AG08396 (cell line): ENCODE measurements around the gene AVPR1B.

ENCODE experiments used
- DNase-seq: peaks from one replicate; pipeline ENCODE4 v3.0.0; 2012; ENCODE audit warnings: low spot score, mixed read lengths

Gene AVPR1B

DNA sequence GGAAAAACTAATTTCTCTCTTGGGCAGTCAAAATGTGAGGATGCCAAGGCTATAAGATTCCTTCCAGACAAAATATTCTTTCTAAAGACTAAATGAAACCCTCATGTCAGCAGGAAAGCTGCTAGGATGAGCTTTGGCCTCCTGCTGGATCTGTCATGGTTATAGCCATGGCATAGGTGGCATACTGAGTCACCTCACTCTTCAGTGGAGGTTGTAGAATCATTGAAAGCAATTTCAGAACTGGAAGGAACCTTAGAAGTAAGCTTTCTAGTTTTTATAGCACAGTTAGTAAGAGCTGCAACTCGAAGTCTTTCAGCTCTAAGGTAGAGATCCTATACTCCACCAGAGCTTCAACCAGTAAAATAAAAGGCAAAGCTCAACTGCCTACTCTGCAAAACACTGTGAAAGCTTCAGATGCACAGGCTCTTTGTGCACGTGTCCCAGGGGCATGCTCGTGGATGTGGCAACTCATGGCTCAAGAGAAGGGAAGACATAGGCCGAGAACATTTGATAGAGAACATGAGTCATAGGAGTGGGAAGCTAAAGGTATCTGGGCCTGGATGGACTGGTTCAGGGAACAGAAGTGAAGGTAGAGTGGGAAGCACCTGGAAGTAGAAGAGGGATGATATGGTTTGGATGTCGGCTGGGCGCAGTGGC is 5.8 kb downstream of the AVPR1B start:
- no peak for DNase-seq

DNA sequence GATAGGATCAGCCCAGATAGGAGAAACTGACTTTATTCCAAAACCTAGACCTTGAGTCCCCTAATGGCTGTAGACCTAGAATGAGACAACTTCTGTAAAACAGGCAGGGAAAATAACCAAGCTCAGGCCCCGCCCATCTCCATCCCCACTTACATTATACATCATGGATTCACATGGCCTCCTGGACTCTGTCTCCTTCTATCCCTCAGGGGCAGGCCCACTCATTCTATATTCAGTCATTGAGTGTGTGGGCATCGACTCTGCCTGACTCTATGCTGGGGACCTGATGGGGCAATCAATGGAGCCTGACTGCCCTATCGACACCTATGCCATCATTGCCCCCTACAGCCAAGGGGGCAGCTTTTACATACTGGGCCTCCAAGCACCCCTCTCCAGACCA is 6.4 kb downstream of the AVPR1B start:
- DNase-seq: no peak

DNA sequence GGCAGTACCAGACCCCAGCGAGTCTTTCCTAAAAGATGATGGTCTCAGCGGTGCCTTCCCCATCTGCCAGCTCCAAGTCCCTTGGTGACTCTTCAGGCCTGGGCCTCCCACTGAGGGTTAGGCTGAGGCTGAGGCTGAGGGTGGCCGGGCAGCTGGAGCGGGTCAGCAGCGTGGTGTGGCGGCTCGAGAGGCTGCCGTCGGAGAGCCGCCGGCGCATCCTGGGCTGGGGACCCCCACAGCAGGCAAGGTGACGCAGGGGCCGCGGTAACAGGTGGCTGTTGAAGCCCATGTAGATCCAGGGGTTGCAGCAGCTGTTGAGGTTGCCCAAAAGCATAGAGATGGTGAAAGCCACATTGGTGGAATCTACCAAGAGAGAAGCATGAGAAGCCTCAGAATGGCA is 7.0 kb downstream of the AVPR1B start:
- DNase-seq: no peak

DNA sequence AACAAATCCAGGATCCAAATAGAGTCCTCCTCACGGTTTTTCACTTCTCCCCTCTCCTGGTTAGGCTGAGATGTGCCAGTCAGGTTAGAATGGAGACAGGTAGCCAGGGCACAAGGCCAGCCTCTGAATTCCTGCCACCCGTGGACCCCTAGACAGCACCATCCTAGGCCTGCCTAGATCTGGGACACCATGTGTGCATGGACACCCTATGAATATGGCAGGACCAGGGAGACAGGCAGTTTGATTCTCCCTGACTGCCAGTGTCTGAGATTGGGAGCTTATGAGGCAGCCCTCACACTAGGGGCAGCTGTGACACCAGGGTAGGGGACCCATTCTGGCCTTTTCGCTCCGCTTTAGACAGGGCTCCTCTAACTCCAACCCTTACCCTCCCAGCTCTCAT is 7.5 kb downstream of the AVPR1B start:
- no peak for DNase-seq

DNA sequence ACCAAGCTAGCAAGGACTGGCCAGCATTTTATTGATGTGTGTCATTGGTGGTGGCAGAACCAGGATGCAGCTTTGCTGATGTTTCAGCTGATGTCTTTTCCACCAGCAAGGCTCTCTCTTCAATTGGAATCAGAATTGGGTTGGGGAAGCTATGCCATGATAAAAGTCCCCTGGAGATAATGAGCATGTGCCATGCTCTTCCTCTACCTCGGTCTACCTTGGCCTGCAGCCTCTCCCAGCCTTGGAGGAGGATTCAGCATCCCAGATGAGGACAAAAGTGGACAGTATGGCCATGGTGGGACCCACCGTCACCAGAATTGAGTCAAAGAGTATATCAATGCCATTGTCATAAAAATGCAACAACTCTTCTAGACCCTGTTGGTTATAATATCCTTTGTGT is 8.6 kb downstream of the AVPR1B start:
- no peak for DNase-seq

DNA sequence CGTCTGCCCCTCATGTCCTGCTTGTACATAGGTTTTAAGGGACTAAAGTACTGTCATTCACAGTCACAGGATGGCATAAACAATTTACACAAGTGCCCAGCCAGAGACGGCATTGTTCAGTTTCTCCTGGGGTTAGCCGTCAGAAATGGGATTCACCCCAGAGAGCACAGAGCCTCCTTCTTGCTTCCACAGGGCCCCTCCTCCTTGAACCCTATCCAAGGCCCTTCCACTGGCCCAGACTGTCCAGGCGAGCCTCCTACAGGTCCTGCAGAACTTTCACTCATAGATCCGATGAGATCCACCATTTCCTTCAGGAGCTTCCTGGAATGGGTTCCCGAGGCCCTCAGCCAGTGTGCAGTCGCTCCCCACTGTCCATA is 10.0 kb downstream of the AVPR1B start:
- no peak for DNase-seq

DNA sequence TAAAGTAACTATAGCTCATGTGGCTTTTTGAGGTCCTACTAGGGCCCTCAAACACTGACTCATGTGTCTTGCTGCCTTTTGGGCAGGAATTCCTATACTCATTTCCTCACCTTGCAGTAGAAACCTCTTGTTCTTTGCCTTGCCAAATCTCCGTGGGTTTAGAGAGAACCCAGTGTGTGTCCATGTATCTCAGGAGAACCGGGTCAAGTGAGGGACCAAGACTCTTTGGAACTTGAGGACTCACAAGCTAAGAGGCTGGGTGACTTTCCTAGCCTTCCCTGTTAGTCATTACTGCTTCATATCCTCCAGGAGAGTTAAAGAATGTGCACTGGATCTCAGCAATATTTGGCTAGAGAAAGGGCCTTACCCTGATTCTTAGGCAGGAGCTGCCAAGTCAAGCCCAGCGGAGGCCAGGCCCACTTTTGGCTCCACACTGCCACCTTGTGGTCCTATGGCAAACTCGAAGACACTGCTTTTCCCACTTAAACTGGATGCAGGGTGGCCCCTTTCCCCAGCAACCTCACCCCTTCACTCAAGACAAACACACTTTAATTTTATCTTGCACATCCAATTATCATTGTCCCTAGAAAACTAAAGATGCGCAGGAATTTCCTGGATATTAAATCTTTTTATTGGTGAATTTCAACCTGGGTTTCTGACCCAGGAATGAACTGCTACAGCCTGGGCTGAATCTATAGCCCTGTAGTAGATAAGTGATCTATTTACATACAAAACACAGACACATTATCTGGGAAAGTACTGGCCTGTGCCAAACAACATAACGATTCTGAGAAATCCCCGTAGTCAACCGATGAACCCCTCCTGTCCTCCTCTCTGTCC is 10.6 kb downstream of the AVPR1B start:
- peak; percentile 90 for DNase-seq

DNA sequence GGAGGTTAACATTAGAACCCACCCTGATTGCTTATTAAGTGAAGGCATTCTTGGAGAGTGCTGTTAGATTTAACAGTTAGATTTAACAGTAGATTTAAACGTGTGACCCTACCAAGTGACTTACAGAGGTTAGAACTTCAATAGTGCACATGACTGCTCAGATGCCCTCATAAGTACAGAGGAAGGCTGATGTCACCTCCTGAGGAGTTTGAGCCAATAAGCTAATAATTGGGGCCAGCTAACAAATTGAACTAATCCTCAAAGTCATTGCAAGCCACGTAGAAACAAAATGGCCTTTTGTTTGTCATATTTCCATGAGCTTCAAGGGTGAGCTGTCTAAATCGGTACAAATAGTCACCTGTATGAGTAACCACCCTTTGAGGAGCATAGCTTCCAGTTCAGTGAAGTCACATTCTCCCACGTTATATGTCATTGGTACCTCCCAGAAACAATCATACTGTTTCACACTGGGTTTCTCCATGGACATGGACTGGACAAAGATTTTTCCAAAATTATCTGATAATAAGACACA is 11.7 kb downstream of the AVPR1B start:
- no peak for DNase-seq

DNA sequence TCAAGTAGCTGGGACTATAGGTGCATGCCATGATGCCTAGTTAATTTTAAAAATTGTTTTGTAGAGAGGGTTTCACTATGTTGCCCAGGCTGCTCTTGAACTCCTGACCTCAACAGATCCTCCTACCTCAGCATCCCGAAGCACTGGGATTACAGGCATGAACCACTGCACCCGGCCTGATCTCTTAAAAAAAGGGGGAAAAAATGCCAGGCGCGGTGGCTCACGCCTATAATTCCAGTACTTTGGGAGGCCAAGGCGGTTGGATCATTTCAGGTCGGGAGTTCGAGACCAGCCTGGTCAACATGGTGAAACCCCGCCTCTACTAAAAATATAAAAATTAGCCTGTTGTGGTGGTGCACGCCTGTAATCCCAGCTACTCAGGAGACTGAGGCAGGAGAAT is 13.2 kb downstream of the AVPR1B start:
- DNase-seq: no peak

DNA sequence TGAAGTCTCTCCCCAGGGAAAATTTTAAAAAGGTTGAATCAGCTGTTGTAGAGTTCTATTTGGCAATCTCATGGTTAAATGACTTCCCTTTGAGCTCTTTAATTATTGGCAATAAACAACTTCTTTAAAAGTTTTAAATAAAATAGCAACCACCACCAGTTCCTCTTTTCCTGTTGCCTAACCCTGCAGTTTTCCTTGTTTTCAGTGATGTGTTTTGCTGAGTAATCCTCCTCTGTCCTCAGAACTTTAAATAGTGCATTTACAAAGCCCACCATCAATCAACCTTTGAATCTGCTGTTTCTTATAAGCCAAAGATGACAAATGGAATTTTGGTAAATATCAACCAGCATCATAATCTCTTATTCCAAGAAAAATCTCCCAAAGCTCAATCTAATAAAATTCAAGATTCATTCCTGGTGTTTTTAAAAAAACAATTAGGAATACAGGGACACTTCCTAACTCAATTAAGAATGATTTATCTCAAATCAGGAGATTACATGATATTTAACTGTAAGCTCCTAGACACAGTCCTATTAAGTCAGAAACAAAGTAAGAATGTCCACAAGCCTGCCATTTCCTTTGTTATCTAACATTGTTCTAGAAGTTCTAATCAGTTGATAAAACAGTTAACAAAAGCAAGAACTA is 14.8 kb downstream of the AVPR1B start:
- no peak for DNase-seq

DNA sequence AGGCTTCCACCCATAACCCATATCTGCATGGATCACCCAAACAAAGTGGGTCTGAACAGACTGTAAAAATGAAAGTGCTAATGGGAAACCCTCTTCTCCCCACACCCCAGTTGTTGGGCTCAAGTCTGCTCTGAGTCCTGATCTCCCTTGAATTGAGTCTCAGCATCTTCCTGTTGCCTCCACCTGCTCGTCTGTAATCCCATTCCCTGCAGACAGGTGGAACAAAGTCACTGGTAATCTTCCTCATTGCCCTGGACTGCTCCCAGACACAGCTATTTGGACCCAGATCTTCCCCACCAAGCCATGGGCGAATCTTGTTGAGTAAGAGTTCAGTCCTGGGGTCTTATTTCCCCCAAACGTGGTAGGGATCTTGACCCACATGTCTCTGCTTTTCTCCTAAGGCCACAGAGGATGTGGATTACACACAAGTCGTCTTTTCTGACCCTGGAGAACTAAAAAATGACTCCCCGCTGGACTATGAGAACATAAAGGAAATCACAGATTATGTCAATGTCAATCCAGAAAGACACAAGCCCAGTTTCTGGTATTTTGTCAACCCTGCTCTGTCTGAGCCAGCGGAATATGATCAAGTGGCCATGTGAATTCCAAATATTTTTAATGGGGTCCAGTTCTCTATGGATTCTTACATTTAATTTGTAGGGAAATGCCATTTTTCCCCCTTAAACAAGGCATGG is 15.7 kb downstream of the AVPR1B start:
- no peak for DNase-seq

DNA sequence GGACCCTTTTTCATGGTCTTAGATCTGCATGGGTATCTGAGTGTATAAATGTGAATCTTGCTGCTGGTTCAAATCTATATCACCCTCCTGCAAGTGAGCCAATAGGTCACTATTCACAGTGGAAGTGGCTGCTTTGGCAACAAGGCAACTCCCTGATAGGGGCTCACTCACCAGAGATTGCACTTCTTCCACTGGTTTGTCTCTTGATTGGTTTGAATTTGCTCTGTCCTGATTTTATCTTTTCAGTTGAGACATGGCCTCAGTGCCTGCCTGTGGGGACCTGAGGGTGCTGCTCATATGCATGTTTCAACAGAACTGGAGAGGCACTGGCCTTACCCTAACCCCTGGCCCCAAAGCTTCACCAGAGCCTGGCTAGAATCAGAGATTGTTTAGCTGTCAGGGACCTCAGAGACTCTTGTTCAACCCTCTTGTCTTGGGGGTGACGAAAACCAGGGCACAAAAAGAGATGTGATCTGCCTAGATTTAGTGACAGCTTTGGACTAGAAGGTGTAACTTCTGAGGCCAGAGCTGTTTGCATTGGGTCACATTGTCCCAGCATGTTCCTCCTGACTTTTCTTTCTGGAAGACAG is 16.9 kb downstream of the AVPR1B start:
- DNase-seq: no peak

DNA sequence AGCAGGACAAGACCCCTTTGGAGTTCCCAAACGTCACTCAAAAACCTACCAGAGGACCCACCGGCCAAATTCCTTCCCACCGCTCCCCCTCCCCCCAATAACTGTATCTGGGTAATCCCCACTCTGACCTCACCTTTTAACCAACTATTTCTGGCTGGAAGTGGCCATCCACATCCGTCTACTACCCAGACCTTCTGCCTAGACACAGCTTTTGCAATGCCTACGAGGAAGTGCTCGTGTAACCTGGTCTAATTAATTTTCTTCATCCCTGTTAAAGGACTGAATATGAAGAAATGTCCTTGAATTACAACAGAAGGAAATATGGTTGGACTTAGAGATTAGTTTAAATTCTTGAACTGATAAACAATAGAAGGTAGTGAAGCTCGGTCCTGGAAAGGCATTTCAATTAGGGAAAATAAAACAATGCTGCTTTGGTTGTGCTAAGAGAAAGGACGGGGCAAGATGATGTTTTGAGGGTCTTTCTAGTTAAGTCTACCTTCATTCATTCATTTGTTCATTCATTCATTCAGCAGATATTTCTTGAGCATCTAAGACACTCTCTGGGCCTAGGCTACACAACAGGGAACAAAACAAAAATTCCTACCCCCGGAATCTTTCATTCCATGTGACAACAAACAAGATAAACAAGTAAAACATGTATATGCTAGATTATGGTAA is 18.8 kb downstream of the AVPR1B start:
- no peak for DNase-seq

DNA sequence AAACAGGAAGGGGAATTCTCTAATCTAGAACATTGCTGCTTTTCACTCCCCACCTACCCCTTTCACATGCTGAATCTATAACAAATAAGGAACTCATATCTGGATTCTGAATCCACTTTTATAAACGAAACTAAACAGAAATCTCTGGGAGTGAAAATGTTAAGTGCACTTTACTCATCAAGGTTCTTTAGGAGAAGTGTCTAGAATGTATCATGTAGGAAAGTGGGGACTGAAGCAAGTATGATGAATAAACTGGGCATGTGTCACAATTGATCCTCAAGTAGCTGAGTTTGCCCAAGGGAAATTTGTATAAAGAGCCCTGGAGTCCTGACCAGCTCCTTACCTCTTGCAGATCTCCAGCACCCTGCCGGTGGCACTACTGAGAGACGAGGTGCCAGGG is 19.8 kb downstream of the AVPR1B start:
- no peak for DNase-seq

DNA sequence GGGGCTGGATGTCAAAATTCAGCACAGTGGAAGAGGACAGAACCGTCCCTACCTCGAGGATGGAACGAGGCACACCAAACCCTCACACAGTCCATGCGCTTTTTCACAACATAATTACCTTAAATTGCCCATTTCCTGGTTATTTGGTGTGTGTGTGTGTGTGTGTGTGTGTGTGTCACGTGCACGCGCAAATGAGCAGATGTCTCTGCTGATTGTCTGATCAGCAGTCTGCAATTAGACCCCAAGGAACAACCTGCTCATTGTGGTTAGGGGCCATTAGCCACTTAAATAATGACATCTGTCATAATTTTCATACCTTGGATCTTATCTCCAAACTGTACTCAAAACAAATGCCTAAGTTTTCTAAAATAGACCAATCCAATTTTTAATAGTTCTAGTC is 23.2 kb downstream of the AVPR1B start:
- no peak for DNase-seq

DNA sequence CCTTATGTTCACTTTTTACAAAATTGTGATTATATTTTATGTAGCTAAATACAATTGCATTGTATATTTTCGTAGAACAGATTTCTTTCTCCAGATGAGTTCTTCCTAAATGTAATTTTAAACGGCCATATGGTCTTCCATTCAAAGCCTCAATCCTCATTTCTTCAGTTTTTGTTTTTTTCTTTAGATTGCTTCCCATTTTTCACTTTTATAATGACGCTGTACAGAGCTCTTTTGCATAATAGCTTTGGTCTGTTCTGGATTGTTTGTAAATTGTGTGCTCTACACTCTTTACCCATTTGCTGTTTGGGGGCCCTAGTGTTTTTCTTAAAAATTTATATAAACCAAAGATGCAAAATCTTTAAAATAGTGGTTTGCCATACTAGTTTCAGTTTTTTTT is 27.8 kb downstream of the AVPR1B start:
- DNase-seq: no peak

DNA sequence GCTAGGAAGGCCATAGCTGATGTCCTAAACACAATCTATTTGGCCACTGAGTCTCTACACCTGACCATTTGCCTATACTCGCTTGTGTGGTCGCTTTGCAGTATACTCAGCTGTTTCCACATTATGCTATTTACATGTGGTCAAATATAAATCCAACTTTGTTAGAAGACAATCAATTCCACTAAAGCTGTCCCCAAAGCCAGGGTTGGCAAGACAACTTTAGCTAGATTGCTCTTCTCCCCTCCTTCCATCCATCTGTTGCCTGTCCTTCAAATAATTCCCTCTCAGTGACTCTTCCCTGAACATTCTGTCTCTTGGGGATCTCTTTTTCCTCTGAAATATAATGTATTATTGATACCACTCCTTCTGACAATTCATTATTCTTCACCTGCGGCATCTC is 30.1 kb downstream of the AVPR1B start:
- no peak for DNase-seq

DNA sequence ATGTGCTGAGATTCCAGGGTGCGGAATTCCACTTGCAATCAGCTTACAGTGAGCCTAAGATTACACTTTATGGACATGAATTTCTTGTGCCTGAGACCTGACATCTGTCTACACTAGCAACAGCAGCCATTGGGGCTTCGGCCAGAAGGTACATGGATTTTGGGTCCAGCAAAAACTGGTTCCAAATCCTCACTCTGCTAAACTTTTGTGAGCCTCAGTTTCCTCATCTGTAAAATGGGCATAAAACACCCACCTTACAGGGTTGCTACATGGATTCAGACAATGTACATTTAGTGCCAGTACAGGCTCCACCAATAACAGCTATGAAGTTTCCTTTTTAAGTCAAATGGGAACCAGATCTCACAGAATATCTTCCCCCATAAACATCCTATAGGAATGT is 33.4 kb downstream of the AVPR1B start:
- no peak for DNase-seq

DNA sequence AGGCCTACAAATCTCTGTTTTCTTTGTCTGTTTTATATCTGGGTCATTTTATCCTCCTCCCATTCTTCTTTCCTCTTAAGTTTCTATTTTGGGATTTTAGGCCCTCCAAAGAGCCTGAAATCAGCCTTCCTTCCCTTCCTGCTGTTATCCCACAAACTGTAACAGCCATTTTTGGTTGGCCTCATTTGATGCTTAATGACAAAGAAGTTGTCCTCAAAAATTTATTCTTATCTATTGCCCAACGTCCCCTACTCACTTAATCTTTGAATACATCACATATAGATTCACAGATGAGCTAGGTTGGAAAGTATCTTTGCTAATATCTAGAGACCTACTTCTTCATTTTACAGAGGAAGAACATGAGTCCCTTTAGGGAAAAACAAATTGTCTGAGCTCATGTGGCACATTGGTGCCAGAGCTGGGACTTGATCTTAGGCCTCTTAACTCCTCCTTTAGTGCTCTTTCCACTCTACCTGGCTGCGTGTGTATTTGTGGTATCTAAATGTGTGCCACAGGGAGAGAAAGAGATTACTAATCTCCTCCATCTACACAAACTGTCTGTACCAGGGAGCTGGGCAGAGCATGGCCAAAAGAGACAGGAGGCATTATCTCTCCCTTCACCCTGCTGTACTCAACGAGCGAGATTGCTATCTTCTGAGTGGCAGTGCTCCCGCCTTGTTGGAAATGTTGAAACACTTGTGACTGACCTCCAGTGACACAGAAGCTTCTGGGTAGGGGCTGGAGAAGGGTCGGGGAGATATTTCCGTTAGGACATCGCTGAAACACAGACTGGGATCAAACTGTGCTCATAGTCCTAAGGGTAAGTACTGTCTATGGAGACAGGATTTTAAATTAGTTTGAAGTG is 34.1 kb downstream of the AVPR1B start:
- DNase-seq: no peak

DNA sequence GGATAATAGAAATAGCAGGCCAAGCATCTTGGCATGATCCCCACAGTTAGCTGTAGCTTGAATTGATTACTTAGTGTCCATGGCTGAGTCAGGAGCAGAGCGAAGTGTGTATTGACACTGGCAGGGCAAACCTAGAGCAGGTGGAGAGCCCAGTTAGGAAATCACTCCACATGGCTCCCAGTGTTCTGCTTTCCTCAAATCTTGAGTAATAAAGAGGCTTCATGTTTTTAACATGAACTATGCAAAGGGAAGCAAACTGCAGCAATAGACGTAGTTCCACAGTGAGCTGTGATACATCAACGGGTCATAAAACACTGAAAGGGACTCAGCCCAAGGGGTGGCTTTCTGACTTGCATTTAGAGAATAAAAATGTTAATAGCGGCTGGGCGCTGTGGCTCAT is 35.3 kb downstream of the AVPR1B start:
- no peak for DNase-seq
